ENCODE measurements around the gene PRSS50.

Gene PRSS50

DNA sequence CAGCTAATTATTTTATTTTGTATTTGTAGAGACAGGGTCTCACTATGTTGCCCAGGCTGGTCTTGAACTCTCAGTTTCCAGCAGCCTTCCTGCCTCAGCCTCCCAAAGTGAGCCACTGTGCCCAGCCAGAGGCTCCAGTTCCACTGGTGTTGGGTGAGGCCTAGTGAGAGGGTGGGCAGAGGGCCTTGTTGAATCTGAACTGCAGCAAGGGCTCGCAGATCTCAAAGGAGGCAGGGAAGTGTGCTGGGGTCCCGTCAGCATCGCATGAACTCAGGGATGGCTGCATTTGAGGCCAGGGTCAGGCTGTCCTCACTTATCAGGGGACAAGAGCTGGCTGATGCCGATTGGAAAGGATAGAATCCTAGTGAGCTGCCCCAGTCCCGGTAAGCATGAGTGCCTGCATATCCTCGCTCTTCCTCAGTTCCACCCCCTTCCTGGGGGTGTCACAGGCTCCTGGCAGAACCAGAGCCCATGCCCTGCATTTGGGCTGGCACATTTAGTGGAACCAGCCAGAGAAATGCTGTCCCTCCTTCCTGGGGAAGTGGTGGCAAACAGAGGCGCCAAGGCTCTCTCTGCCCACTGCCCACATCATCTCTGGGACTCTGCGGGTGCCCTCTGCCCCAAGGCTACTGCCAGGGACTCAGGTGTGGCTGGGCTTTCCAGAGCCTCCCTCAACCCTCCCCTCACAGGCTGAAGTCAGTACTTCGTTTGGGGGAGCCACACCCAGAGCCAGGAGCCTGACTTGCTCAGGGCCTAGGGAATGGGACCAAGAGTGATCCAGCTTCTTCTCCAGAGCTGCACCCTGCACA lies 48.3 kb downstream of the PRSS50 start:
- DNase-seq: no peak

GRCh38 chr3:46668591-46668990 lies 49.1 kb downstream of the PRSS50 start:
- no peak for DNase-seq

GRCh38 chr3:46668116-46668515 lies 49.6 kb downstream of the PRSS50 start:
- no peak for DNase-seq

DNA sequence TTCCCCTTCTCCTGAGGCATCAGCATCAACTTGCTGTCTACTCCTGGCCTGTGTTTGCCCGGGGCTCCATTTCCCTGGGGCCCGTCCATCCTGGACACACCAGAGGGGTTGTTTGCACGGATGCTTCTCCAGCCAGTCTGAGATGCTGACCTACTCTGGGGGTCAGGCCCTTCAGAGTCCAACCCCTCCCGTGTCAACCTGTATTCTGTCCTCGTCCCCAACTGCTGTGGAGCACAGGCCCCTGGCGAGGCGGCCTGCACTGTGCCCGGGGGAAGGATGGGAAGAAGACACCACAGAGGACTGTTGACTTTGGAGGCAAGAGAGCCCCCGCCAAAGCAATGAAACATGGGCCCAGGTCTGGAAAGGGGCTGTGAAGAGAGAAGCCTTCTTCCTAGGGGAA lies 50.0 kb downstream of the PRSS50 start:
- no peak for DNase-seq

- no peak for DNase-seq
Measured at GRCh38 chr3:46667061-46667621, 50.5 kb downstream of the PRSS50 start.

- DNase-seq: no peak
Measured at GRCh38 chr3:46666453-46666845, 51.2 kb downstream of the PRSS50 start.

DNA sequence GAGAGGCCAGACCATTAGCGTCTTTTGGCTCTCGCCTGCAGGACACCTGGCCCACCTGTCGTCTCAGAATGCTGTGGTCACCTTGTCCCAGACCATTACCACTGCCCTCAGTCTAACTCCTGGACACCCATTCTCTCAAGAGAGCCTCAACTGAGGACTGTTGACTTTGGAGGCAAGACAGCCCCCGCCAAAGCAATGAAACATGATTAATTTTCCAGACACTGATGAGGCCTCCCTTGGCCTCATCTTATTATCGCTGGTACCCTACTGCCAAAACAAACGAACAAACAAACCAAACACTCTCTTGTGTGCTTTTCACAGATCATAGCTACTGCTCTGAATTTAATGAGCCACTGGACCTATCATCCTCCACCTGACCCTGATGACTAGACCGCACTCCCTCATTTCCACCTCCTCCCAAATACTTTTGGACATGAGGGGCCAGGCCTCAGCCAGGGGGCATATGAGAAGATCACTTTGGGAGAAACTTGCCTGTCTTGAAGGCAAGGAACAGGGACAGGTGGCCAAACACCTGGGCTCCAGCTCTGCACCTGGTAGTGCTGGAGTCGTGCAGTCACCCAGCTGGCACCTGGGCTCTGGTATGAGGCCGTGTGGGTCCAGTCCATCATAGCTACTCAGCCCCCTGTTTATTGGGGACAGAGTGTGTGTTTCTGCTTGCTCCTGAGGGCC lies 51.8 kb downstream of the PRSS50 start:
- DNase-seq: no peak

DNA sequence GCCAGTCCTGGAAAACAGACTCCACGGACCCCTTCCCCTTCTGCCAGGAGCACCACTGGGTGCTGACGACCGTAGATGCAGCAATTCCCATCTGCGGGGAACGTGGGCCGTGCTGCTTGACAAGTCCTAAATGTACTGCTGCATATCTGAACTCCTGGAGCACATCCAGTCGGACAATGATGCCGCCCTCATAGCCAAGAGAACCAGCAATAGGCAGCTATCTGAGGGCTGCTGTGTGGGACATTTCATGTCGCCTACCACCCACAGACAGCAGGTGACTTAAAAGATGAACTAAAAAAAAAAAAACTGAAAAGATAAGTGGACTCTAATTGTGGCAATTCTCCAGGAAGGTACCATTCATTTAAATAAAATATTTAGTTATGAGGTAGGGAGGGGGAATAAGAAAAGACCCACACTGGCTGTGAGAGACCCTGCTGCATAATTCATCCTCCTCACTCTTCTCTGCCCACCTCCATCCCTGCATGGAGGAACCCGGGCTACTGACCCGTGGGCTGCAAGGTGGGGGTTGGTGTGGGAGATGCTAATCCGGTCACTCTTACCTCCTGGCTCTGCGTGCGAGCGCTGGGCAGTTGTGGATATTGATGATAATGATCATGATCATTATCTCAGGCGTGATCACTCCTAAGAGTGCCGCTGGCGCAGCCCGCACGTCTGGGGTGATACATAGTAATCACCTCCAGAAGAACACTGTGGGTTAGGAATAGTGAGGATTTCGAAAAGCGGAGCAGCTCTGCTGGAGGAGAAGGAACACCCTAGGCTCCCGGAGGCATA lies 52.5 kb downstream of the PRSS50 start:
- no peak for DNase-seq

DNA sequence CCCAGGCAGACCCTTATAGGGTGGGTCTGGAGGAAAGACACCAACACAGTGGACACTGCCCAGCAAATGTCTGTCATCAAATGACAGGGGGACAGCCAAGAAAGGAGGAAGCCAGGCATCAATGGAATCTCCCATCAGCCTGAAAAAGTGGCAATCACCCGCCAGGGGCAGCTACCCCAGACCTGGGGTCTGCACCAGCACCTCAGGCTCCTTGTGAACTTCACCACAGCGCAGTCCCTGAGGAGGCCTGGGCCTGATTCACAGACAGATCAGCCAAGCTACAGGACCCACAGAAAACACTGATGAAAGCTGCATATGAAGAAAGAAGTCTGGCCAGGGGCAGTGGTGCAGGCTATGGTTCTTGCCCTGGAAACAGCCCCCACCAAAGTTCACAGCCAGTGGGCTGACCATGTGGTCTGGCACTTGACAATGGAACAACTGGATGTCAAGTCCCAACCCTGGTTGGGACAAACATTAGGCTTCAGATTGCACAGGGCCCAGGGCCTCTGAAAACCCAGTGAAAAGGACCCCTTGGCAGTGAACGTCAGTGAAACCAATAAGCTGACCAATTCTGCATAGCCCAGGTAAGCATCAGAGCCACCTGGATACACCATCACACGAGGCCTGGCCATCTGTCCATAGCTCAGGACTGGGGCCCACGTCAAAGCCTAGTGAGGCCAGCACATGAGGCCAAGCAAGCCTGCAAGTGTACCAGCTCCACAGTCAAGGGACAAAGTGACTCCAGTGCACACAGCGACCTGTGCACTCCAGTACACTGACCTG lies 53.3 kb downstream of the PRSS50 start:
- DNase-seq: no peak

GRCh38 chr3:46663591-46664135 lies 54.0 kb downstream of the PRSS50 start:
- DNase-seq: no peak

DNA sequence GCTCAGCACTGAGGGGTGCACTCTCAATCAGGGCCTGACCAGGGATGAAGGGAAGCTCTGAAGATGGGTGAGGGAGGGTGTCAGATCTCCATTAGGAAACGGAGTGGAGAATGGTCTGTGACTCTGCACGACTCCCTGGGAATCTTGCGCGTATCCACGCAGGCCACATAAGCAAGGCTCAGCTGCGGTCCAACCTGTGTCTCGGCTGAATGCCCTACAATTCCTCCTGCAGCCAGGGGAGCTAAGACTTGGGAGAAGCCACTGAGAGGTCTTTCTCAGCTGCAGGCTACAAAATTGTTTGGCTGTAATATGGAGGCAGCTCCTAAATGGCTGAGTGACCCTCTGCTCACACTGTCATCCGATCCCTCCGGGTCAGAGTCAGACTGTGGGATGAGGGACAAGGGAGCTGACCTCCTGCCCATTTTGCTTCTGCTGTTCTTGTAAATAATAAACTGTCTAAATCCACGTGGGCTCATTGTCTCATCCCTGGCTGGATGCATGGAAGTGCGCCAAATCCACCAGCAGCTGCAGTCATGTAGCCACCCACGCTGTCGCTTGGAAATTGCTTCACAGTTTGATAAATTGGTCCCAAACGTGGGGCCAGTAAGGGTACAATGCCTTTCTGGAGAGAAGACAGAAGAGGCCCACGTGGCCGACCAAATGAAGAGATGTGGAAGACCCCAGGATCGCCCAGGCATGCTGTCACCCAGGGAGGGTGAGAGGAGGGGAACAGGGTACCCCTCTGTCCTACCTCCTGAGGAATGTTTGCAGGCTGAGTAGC lies 54.7 kb downstream of the PRSS50 start:
- no peak for DNase-seq
